Nephron progenitor cell (in vitro differentiated cells): ENCODE data around the gene ATP7A.
"Not testable (repeated sequence)": the region's sequence is repeated elsewhere in the genome, so short reads cannot be mapped to it uniquely, and the experiment has no call there.

ENCODE experiments used
- DNase-seq: peaks from one replicate; pipeline ENCODE4 v3.0.0; 2021
- H3K27ac Mint-ChIP-seq: 2 replicates; pipeline ENCODE4 v1.8.0; 2021; ENCODE audit warnings: mild to moderate bottlenecking, moderate library complexity, mixed read lengths
- H3K27me3 Mint-ChIP-seq: 2 replicates; pipeline ENCODE4 v1.8.0; 2021; ENCODE audit warnings: mild to moderate bottlenecking, low read depth, mixed read lengths; ENCODE audit not compliant: poor library complexity
- H3K36me3 Mint-ChIP-seq: 2 replicates; pipeline ENCODE4 v1.8.0; 2021; ENCODE audit warnings: low read depth, mixed read lengths
- H3K4me1 Mint-ChIP-seq: 2 replicates; pipeline ENCODE4 v1.8.0; 2021; ENCODE audit warnings: mixed read lengths
- H3K4me3 Mint-ChIP-seq: 2 replicates; pipeline ENCODE4 v1.8.0; 2021; ENCODE audit warnings: mild to moderate bottlenecking, moderate library complexity, mixed read lengths
- H3K9me3 Mint-ChIP-seq: 2 replicates; pipeline ENCODE4 v1.8.0; 2021; ENCODE audit warnings: mild to moderate bottlenecking, moderate library complexity, mixed read lengths
- CTCF ChIP-seq: fragments of 200-600 bp; sonication (generic); IDR thresholded peaks from 2 replicates; pipeline ENCODE4 v1.5.0; 2021; ENCODE audit warnings: antibody characterized with exemption

Gene ATP7A

GRCh38 chrX:78042601-78043000 lies 132.1 kb downstream of the ATP7A start:
- DNase-seq: no peak
- no peak overlapping the region for H3K27ac Mint-ChIP-seq
- H3K27me3 Mint-ChIP-seq: no peaks in the 10 kb centered on the region

DNA sequence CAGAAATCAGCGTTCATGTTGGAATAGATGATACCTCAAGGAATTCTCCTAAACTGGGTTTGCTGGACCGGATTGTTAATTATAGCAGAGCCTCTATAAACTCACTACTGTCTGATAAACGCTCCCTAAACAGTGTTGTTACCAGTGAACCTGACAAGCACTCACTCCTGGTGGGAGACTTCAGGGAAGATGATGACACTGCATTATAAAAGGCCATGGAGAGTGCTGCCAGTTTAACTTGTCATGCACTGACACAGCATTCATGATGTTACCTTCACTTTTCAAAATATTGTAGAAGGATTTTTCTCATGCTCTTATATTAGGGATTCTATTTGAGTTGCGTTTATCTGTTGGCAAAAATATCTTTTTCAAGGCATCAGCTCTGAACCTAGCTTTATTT lies 135.9 kb downstream of the ATP7A start:
- no peak for TF ChIP-seq CTCF
- no peaks in the 10 kb centered on the region for H3K4me1 Mint-ChIP-seq
- H3K4me3 Mint-ChIP-seq: no peak overlapping the region
- peaks cover 24% of the 10 kb centered on the region for H3K36me3 Mint-ChIP-seq
- no peak for DNase-seq
- no peak overlapping the region for H3K27ac Mint-ChIP-seq
- H3K27me3 Mint-ChIP-seq: no peaks in the 10 kb centered on the region
- H3K9me3 Mint-ChIP-seq: peaks cover 13% of the 10 kb centered on the region

More at GRCh38 chrX:78042601-78043000, 132.1 kb downstream of the ATP7A start:
- peaks cover 19% of the 10 kb centered on the region for H3K9me3 Mint-ChIP-seq
- TF ChIP-seq CTCF: no peak
- H3K4me3 Mint-ChIP-seq: no peak overlapping the region
- H3K36me3 Mint-ChIP-seq: peaks cover 36% of the 10 kb centered on the region
- H3K4me1 Mint-ChIP-seq: no peaks in the 10 kb centered on the region

- TF ChIP-seq CTCF: no peak
- Mint-ChIP-seq H3K9me3 (peaks cover 16% of the 10 kb centered on the region), H3K36me3 (peaks cover 24% of the 10 kb centered on the region), H3K4me1 (no peaks in the 10 kb centered on the region), H3K4me3 (no peak overlapping the region), H3K27ac (no peak overlapping the region), H3K27me3 (no peaks in the 10 kb centered on the region)
- DNase-seq: no peak
These were observed 137.6 kb downstream of the ATP7A start for GRCh38 chrX:78048052-78048451.

GRCh38 chrX:78063687-78064086 lies 153.2 kb downstream of the ATP7A start:
- Mint-ChIP-seq H3K4me1 (no peaks in the 10 kb centered on the region), H3K9me3 (peaks cover 52% of the 10 kb centered on the region), H3K27me3 (no peaks in the 10 kb centered on the region), H3K27ac (no peak overlapping the region), H3K36me3 (no peaks in the 10 kb centered on the region), H3K4me3 (no peak overlapping the region)
- TF ChIP-seq CTCF: no peak
- no peak for DNase-seq

- H3K4me3 Mint-ChIP-seq: no peak overlapping the region
- H3K36me3 Mint-ChIP-seq: no peaks in the 10 kb centered on the region
- DNase-seq: no peak
- no peaks in the 10 kb centered on the region for H3K27me3 Mint-ChIP-seq
- H3K4me1 Mint-ChIP-seq: no peaks in the 10 kb centered on the region
- H3K27ac Mint-ChIP-seq: no peak overlapping the region
- peaks cover 55% of the 10 kb centered on the region for H3K9me3 Mint-ChIP-seq
- TF ChIP-seq CTCF: no peak
These were observed 153.7 kb downstream of the ATP7A start for GRCh38 chrX:78064152-78064551.

GRCh38 chrX:78064698-78065601 lies 154.5 kb downstream of the ATP7A start:
- H3K36me3 Mint-ChIP-seq, H3K4me3 Mint-ChIP-seq, DNase-seq, H3K27me3 Mint-ChIP-seq, H3K4me1 Mint-ChIP-seq, H3K27ac Mint-ChIP-seq: not testable (repeated sequence)
- H3K9me3 Mint-ChIP-seq: peaks cover 51% of the 10 kb centered on the region
